Neural cell (in vitro differentiated cells): Measurements from ENCODE around the gene ZNF783. TPM values are rescaled to one million over a fixed set of nuclear protein-coding genes. Genes with fewer than 3 reads are reported as not detected.

Source experiments
- H2AFZ ChIP-seq: fragments of 200-600, 300-800 bp; sonication (generic), shearing (Covaris generic); 2 replicates; pipeline ENCODE4 v1.6.0; 2014; ENCODE audit warnings: low read depth, mild to moderate bottlenecking, antibody characterized with exemption, low read length, moderate library complexity
- H3F3A ChIP-seq: fragments of 200-600 bp; shearing (Covaris generic); 2 replicates; pipeline ENCODE4 v1.6.1; 2016; ENCODE audit warnings: mild to moderate bottlenecking, moderate library complexity, mixed read lengths, antibody characterized with exemption, low read length; ENCODE audit not compliant: insufficient read depth, poor library complexity, severe bottlenecking
- H3K27ac ChIP-seq: fragments of 200-600, 300-800 bp; sonication (generic), shearing (Covaris generic); 2 replicates; pipeline ENCODE4 v1.5.1; 2014; ENCODE audit warnings: mild to moderate bottlenecking, low read length, moderate library complexity
- H3K27me3 ChIP-seq: fragments of 300-800, 200-600 bp; sonication (generic), shearing (Covaris generic); 2 replicates; pipeline ENCODE4 v1.6.0; 2014; ENCODE audit warnings: mild to moderate bottlenecking, low read depth, low read length, moderate library complexity; ENCODE audit not compliant: insufficient read depth
- H3K36me3 ChIP-seq: fragments of 300-800, 200-600 bp; sonication (generic), shearing (Covaris generic); 2 replicates; pipeline ENCODE4 v1.5.1; 2014; ENCODE audit warnings: mild to moderate bottlenecking, antibody characterized with exemption, low read length, moderate library complexity; ENCODE audit not compliant: insufficient read depth
- H3K4me2 ChIP-seq: fragments of 300-800, 200-600 bp; sonication (generic), shearing (Covaris generic); 2 replicates; pipeline ENCODE4 v1.6.0; 2014; ENCODE audit warnings: mild to moderate bottlenecking, low read length
- H3K4me3 ChIP-seq: fragments of 300-800, 200-600 bp; sonication (generic), shearing (Covaris generic); 2 replicates; pipeline ENCODE4 v1.5.1; 2014; ENCODE audit warnings: mild to moderate bottlenecking, low read length, moderate library complexity
- H3K79me2 ChIP-seq: fragments of 200-600 bp; shearing (Covaris generic); replicated peaks from 2 replicates; pipeline ENCODE4 v1.6.0; 2014; ENCODE audit warnings: mild to moderate bottlenecking, low read length, moderate library complexity; ENCODE audit not compliant: insufficient read depth
- H3K9ac ChIP-seq: fragments of 300-800, 200-600 bp; sonication (generic), shearing (Covaris generic); 2 replicates; pipeline ENCODE4 v1.6.1; 2016; ENCODE audit warnings: mild to moderate bottlenecking, low read length, mixed read lengths
- H3K9me2 ChIP-seq: fragments of 200-600 bp; shearing (Covaris generic); 2 replicates; pipeline ENCODE4 v1.6.1; 2016; ENCODE audit warnings: mild to moderate bottlenecking, low read length, mixed read lengths; ENCODE audit not compliant: insufficient read depth
- H3K9me3 ChIP-seq: fragments of 200-600, 300-800 bp; sonication (generic), shearing (Covaris generic); 2 replicates; pipeline ENCODE4 v1.6.1; 2016; ENCODE audit warnings: mild to moderate bottlenecking, mixed run types, low read length, moderate library complexity, mixed read lengths
- H4K20me1 ChIP-seq: fragments of 200-600 bp; shearing (Covaris generic); 2 replicates; pipeline ENCODE4 v1.6.1; 2016; ENCODE audit warnings: mild to moderate bottlenecking, mixed run types; ENCODE audit not compliant: insufficient read depth
- EP300 ChIP-seq: fragments of 450-650 bp; conservative IDR thresholded peaks from 2 replicates; pipeline ENCODE4 v1.6.1; 2014; ENCODE audit warnings: antibody characterized with exemption, mild to moderate bottlenecking, moderate library complexity; ENCODE audit not compliant: poor library complexity, severe bottlenecking
- EZH2 ChIP-seq: fragments of 200-600, 300-800 bp; shearing (Covaris generic), sonication (generic); IDR thresholded peaks from 2 replicates; pipeline ENCODE4 v1.6.1; 2014; ENCODE audit warnings: antibody characterized with exemption, low read length, borderline replicate concordance, mild to moderate bottlenecking; ENCODE audit not compliant: insufficient read depth, poor library complexity, severe bottlenecking
- MXI1 ChIP-seq: fragments of 450-650 bp; conservative IDR thresholded peaks from 2 replicates; pipeline ENCODE4 v1.6.1; 2014; ENCODE audit warnings: antibody characterized with exemption, mild to moderate bottlenecking; ENCODE audit not compliant: poor library complexity, severe bottlenecking
- POLR2AphosphoS5 ChIP-seq: IDR thresholded peaks from 2 replicates; pipeline ENCODE4 v1.6.1; 2012
- RAD21 ChIP-seq: fragments of 450-650 bp; conservative IDR thresholded peaks from 2 replicates; pipeline ENCODE4 v1.6.1; 2014; ENCODE audit warnings: antibody characterized with exemption, mild to moderate bottlenecking, moderate library complexity
- SMC3 ChIP-seq: fragments of 450-650 bp; conservative IDR thresholded peaks from 2 replicates; pipeline ENCODE4 v1.6.1; 2014; ENCODE audit warnings: antibody characterized with exemption, mild to moderate bottlenecking, moderate library complexity; ENCODE audit not compliant: poor library complexity
- TAF1 ChIP-seq: IDR thresholded peaks from 2 replicates; pipeline ENCODE4 v1.6.1; 2012; ENCODE audit warnings: low read depth
- polyA plus RNA-seq: library from polyadenylated mRNA; depleted of rRNA; stranded (reverse); fragments of >200 nt; gene quantifications from 2 replicates; pipeline ENCODE4 v1.2.3, GENCODE V29; 2014
- TF ChIP-seq, protein P1 (sequence below): fragments of 450-650 bp; IDR thresholded peaks from 2 replicates; pipeline ENCODE4 v1.5.1; 2014; ENCODE audit warnings: antibody characterized with exemption, mild to moderate bottlenecking, moderate library complexity; ENCODE audit not compliant: poor library complexity, severe bottlenecking
- TF ChIP-seq, protein P2 (sequence below): IDR thresholded peaks from 2 replicates; pipeline ENCODE4 v1.6.1; 2012; ENCODE audit warnings: borderline replicate concordance

ZNF783 gene
- polyA plus RNA-seq, 1 donor from 2014 or later = 23.9 TPM

DNA sequence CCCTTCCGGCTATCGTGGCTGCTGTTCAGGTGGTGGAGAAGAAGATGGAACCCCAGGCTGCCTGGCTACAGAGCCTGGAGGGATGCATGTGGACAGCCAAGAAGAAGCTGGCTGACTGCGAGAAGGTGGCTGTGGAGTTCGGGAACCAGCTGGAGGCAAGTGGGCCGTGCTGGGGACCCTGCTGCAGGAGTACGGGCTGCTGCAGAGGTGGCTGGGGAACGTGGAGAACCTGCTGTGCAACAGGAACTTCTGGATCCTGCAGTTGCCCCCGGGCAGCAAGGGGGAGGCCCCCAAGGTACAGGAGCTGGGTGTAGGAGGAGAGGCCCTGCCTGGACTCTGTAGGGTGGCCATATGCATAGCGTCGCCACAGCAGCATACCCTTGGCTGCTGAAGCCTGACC is 25.6 kb downstream of the ZNF783 start:
- Histone ChIP-seq H3K79me2 (no peaks in the 10 kb centered on the region), H3K9ac (no peak overlapping the region), H3F3A (no peaks in the 10 kb centered on the region), H2AFZ (no peak overlapping the region), H3K9me3 (no peaks in the 10 kb centered on the region), H3K36me3 (no peaks in the 10 kb centered on the region), H4K20me1 (no peaks in the 10 kb centered on the region), H3K4me3 (no peak overlapping the region), H3K27ac (no peak overlapping the region), H3K9me2 (no peaks in the 10 kb centered on the region), H3K4me2 (no peak overlapping the region), H3K27me3 (peaks cover 3% of the 10 kb centered on the region)
- TF ChIP-seq MXI1 = no peak
- TF ChIP-seq EP300 = no peak
- no peak for TF ChIP-seq TAF1

DNA sequence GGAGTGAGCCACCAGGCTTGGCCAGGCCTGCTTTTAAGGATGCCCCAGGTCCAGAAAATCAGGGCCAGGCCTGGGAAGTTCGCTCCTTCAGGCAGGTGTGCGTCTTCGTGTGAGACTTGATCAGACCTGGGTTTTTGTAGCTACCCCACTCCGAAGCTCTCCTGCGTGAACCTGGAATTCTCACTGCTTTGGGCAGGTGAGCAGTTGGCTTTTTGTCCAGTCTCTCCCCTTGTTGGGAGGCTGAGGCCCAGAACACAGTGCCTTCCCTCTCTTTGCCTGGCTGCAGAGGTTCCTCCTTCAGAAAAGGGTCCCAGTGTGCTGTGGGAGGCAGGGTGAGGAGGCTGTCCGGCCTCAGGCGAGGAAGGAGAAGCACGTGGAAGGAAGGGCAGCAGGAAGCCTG is 27.3 kb downstream of the ZNF783 start:
- Histone ChIP-seq H3K36me3 (no peaks in the 10 kb centered on the region), H3K79me2 (no peaks in the 10 kb centered on the region), H3K9me3 (no peaks in the 10 kb centered on the region), H3K27me3 (peaks cover 3% of the 10 kb centered on the region), H4K20me1 (no peaks in the 10 kb centered on the region), H3K4me2 (no peak overlapping the region), H3F3A (no peaks in the 10 kb centered on the region), H3K4me3 (no peak overlapping the region), H3K9me2 (no peaks in the 10 kb centered on the region), H2AFZ (no peak overlapping the region), H3K9ac (no peak overlapping the region), H3K27ac (no peak overlapping the region)
- TF ChIP-seq RAD21 = no peak
- TF ChIP-seq, protein P1, sequence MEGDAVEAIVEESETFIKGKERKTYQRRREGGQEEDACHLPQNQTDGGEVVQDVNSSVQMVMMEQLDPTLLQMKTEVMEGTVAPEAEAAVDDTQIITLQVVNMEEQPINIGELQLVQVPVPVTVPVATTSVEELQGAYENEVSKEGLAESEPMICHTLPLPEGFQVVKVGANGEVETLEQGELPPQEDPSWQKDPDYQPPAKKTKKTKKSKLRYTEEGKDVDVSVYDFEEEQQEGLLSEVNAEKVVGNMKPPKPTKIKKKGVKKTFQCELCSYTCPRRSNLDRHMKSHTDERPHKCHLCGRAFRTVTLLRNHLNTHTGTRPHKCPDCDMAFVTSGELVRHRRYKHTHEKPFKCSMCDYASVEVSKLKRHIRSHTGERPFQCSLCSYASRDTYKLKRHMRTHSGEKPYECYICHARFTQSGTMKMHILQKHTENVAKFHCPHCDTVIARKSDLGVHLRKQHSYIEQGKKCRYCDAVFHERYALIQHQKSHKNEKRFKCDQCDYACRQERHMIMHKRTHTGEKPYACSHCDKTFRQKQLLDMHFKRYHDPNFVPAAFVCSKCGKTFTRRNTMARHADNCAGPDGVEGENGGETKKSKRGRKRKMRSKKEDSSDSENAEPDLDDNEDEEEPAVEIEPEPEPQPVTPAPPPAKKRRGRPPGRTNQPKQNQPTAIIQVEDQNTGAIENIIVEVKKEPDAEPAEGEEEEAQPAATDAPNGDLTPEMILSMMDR = no peak
- no peak for TF ChIP-seq TAF1
- TF ChIP-seq, protein P2, sequence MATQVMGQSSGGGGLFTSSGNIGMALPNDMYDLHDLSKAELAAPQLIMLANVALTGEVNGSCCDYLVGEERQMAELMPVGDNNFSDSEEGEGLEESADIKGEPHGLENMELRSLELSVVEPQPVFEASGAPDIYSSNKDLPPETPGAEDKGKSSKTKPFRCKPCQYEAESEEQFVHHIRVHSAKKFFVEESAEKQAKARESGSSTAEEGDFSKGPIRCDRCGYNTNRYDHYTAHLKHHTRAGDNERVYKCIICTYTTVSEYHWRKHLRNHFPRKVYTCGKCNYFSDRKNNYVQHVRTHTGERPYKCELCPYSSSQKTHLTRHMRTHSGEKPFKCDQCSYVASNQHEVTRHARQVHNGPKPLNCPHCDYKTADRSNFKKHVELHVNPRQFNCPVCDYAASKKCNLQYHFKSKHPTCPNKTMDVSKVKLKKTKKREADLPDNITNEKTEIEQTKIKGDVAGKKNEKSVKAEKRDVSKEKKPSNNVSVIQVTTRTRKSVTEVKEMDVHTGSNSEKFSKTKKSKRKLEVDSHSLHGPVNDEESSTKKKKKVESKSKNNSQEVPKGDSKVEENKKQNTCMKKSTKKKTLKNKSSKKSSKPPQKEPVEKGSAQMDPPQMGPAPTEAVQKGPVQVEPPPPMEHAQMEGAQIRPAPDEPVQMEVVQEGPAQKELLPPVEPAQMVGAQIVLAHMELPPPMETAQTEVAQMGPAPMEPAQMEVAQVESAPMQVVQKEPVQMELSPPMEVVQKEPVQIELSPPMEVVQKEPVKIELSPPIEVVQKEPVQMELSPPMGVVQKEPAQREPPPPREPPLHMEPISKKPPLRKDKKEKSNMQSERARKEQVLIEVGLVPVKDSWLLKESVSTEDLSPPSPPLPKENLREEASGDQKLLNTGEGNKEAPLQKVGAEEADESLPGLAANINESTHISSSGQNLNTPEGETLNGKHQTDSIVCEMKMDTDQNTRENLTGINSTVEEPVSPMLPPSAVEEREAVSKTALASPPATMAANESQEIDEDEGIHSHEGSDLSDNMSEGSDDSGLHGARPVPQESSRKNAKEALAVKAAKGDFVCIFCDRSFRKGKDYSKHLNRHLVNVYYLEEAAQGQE = no peak
- no peak for TF ChIP-seq POLR2AphosphoS5
- TF ChIP-seq EZH2 = no peak
- no peak for TF ChIP-seq EP300
- TF ChIP-seq MXI1 = no peak
- no peak for TF ChIP-seq SMC3

DNA sequence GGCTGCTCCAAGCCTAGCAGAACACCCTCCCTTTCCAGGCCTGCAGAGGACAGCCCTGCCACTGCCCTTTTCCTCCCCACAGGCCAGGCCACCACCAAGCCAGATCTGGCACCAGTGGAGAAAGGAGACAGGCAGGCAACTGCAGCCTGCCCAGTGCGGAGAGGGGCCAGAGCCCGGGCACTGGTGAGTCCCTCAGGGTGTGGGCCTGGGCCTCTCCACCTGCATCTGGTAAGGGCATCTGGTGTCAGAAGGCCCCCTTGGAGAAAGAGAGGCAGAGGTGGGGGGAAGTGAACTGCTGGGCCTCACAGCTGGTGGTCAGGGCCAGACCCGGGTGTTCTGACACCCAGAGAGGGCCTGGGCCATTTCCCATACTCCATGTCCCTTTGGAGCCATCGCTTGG is 27.9 kb downstream of the ZNF783 start:
- Histone ChIP-seq H4K20me1 (no peaks in the 10 kb centered on the region), H3K36me3 (no peaks in the 10 kb centered on the region), H3K4me3 (no peak overlapping the region), H2AFZ (no peak overlapping the region), H3K9me2 (no peaks in the 10 kb centered on the region), H3K27ac (no peak overlapping the region), H3K9ac (no peak overlapping the region), H3F3A (no peaks in the 10 kb centered on the region), H3K27me3 (peaks cover 3% of the 10 kb centered on the region), H3K9me3 (no peaks in the 10 kb centered on the region), H3K79me2 (no peaks in the 10 kb centered on the region), H3K4me2 (no peak overlapping the region)
- no peak for TF ChIP-seq RAD21
- no peak for TF ChIP-seq SMC3
- no peak for TF ChIP-seq MXI1
